IPS-18a (cell line): Measurements from ENCODE around the gene APOL3.
"Not testable (repeated sequence)": the region's sequence is repeated elsewhere in the genome, so short reads cannot be mapped to it uniquely, and the experiment has no call there.

Source experiments
- H3K27ac ChIP-seq: one replicate; pipeline ENCODE4 v1.5.1; 2013; ENCODE audit warnings: low read length
- H3K27me3 ChIP-seq: one replicate; pipeline ENCODE4 v1.6.1; 2013; ENCODE audit warnings: mild to moderate bottlenecking, low read length; ENCODE audit not compliant: control insufficient read depth, insufficient read depth
- H3K36me3 ChIP-seq: one replicate; pipeline ENCODE4 v1.6.1; 2013; ENCODE audit warnings: low read depth, low read length; ENCODE audit not compliant: control insufficient read depth
- H3K4me1 ChIP-seq: one replicate; pipeline ENCODE4 v1.6.1; 2013; ENCODE audit warnings: low read depth, low read length; ENCODE audit not compliant: control insufficient read depth
- H3K4me3 ChIP-seq: one replicate; pipeline ENCODE4 v1.5.1; 2013; ENCODE audit warnings: low read length
- H3K9ac ChIP-seq: one replicate; pipeline ENCODE4 v1.6.1; 2013; ENCODE audit warnings: mild to moderate bottlenecking, low read length, moderate library complexity
- H3K9me3 ChIP-seq: one replicate; pipeline ENCODE4 v1.6.1; 2013; ENCODE audit warnings: low read depth, low read length; ENCODE audit not compliant: control insufficient read depth

The APOL3 gene

DNA sequence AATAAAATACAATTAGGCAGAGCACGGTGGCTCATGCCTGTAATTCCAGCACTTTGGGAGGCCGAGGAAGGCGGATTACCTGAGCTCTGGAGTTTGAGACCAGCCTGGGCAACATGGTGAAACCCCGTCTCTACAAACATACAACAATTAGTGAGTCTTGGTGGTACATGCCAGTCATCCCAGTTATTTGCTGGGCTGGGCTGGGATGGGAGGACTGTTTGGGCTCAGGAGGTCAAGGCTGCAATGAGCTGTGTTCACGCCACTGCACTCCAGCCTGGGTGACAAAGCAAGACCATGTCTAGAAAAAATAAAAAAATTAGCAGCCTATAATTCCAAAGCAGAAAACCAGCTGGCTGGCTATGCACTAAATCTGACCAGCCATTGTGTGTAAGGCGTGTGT, 35.1 kb downstream of the APOL3 start:
- H3K27ac ChIP-seq: no peak overlapping the region
- H3K9me3 ChIP-seq: no peaks in the 10 kb centered on the region
- H3K36me3 ChIP-seq: no peaks in the 10 kb centered on the region
- peaks cover 2% of the 10 kb centered on the region for H3K4me1 ChIP-seq
- peaks cover 9% of the 10 kb centered on the region for H3K27me3 ChIP-seq
- no peak overlapping the region for H3K9ac ChIP-seq
- no peak overlapping the region for H3K4me3 ChIP-seq

DNA sequence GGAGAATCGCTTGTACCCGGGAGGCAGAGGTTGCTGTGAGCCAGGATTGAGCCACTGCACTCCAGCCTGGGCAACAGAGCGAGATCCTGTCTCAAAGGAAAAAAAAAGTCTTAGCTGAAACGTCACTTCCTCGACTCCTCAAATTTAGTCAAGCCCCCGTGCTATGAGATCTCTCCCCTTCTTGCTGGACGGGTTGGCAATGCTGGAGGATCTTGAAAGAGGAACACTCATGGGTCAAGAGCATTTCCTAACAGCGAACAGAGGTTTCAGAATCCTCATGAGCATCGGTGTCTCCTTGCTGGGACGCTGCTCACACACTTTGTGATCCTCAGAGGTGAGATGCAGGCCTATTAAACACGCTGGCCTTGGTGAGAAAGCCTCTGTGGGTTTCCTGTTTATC, 35.9 kb downstream of the APOL3 start:
- no peak overlapping the region for H3K9ac ChIP-seq
- no peak overlapping the region for H3K4me3 ChIP-seq
- peaks cover 9% of the 10 kb centered on the region for H3K27me3 ChIP-seq
- H3K9me3 ChIP-seq: no peaks in the 10 kb centered on the region
- peaks cover 2% of the 10 kb centered on the region for H3K4me1 ChIP-seq
- no peaks in the 10 kb centered on the region for H3K36me3 ChIP-seq
- H3K27ac ChIP-seq: no peak overlapping the region

- peaks cover 9% of the 10 kb centered on the region for H3K27me3 ChIP-seq
- H3K27ac ChIP-seq: no peak overlapping the region
- H3K36me3 ChIP-seq: no peaks in the 10 kb centered on the region
- H3K9me3 ChIP-seq: no peaks in the 10 kb centered on the region
- no peak overlapping the region for H3K9ac ChIP-seq
- H3K4me3 ChIP-seq: no peak overlapping the region
- H3K4me1 ChIP-seq: no peaks in the 10 kb centered on the region
Measured at GRCh38 chr22:36123673-36124630, 36.6 kb downstream of the APOL3 start.

- H3K27me3 ChIP-seq, H3K36me3 ChIP-seq: not testable (repeated sequence)
Measured at GRCh38 chr22:36120621-36121351, 39.8 kb downstream of the APOL3 start.

DNA sequence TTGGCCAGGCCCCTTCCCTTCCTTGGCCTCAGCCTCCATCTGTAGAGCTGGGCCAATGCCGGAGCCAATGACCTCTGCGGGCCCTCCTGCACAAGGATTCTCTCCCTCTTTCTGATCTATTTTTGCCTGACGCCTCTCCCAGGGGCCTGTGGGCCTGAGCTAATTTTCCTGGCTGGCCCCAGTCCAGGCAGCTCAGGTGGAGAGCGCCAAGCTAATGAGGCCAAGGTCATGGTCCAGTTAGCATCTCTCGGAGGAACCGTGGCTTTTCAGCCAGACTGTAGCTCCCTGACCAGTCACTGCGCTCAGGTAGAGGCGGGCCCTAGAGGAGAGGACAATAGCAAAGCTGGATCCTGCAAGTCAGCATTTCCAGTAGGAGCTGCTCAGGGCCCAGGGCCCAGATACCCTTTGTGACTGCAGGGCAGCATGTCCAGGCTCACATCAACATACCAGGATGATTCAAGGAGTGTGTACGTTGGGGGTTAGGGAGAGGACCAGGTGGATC, 43.5 kb downstream of the APOL3 start:
- H3K27ac ChIP-seq: no peak overlapping the region
- no peak overlapping the region for H3K9ac ChIP-seq
- no peaks in the 10 kb centered on the region for H3K36me3 ChIP-seq
- no peaks in the 10 kb centered on the region for H3K27me3 ChIP-seq
- H3K4me3 ChIP-seq: no peak overlapping the region
- H3K9me3 ChIP-seq: no peaks in the 10 kb centered on the region
- no peaks in the 10 kb centered on the region for H3K4me1 ChIP-seq

More at GRCh38 chr22:36120621-36121351, 39.8 kb downstream of the APOL3 start:
- not testable (repeated sequence) for H3K9me3 ChIP-seq, H3K27ac ChIP-seq, H3K4me1 ChIP-seq, H3K9ac ChIP-seq, H3K4me3 ChIP-seq

DNA sequence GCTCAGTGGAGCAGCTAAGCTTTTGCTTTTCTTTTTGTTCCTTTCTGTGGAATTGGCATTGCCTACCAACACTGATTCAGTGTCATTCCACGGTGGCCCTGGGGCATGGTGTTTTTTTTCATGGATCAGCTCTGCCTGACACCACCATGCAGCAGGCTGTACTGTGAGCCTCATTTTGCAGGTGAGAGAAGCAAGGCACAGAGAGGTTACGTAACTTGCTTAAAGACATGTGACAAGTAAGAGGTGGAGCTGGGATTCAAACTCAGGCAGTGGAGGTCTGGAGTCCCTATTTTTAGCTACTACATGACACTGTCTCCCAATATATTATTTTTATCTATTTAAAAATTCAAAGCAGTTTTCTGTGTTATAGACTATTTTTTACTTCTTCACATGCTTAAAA, 44.4 kb downstream of the APOL3 start:
- H3K9me3 ChIP-seq: no peaks in the 10 kb centered on the region
- H3K4me3 ChIP-seq: no peak overlapping the region
- no peaks in the 10 kb centered on the region for H3K36me3 ChIP-seq
- H3K4me1 ChIP-seq: no peaks in the 10 kb centered on the region
- no peak overlapping the region for H3K27ac ChIP-seq
- no peak overlapping the region for H3K9ac ChIP-seq
- H3K27me3 ChIP-seq: no peaks in the 10 kb centered on the region

DNA sequence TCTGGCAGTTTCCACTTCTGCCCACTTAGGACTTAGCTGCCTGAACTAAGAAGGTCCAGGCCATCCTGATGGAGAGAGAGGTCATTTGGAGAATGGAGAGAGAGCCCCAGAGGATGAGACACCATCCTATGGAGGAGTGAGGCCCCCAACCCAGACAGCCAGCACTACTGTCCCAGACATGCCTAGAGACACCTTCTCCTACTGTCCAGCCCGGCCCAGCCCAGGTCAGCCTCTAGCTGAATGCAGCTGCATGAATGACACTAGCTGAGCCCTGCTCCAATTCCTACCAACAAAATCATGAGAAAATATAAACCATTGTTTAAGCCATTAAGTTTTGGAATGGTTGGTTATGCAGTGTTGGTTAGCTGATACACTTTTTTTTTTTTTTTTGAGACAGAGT, 47.4 kb downstream of the APOL3 start:
- Histone ChIP-seq H3K36me3 (no peaks in the 10 kb centered on the region), H3K27ac (no peak overlapping the region), H3K4me3 (no peak overlapping the region), H3K27me3 (no peaks in the 10 kb centered on the region), H3K9me3 (no peaks in the 10 kb centered on the region), H3K4me1 (peaks cover 6% of the 10 kb centered on the region), H3K9ac (no peak overlapping the region)

DNA sequence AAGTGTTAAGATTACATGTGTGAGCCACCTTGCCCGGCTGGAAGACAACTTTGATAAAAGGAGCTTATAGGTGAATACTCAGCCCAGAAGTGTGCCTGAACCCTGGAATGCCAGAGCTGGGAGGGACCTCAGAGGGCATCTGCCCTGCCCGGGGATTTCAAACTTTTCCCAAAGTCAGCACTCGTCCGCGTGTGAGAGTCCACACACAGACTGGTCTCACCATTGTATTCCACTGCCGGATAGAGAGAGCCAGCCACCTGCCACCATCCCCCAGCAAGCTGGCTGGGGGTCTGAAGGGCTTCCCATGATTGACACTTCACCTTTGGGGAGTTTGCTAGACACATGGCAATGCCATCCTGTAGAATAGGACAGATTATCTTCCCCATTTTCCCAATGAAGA, 49.2 kb downstream of the APOL3 start:
- Histone ChIP-seq H3K9ac (no peak overlapping the region), H3K27ac (no peak overlapping the region), H3K9me3 (no peaks in the 10 kb centered on the region), H3K4me3 (no peak overlapping the region), H3K4me1 (peaks cover 6% of the 10 kb centered on the region), H3K36me3 (no peaks in the 10 kb centered on the region), H3K27me3 (no peaks in the 10 kb centered on the region)

DNA sequence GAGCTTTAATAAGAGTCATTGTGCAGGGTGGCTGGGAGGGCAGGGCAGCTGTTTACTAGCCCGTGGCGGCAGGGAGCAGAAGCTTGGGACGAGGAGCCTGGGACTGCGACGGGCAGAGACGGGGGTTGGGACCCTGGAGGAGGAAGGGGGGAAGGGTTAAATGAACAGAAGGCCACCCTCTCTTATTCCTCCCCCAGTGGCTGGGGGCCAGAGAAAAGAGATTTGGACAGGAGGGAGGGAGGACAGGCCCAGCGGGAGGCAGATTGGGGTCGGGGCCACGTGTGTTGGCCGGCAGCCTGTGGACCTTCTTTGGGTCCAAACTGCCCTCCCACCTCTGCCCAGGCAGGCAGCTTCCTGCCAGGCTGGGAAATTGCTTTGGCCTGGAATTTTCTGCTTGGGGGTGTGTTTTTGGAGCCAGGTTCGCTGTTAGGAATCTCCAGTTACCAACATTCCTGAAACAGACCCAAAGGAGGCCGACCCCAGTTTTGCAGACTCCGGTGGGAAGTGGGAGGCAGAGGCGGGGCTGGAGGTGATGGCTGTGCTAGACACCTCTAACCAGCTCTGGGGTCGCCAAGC, 50.2 kb downstream of the APOL3 start:
- Histone ChIP-seq H3K27me3 (no peaks in the 10 kb centered on the region), H3K9ac (no peak overlapping the region), H3K4me3 (no peak overlapping the region), H3K27ac (no peak overlapping the region), H3K9me3 (no peaks in the 10 kb centered on the region), H3K4me1 (peaks cover 6% of the 10 kb centered on the region), H3K36me3 (no peaks in the 10 kb centered on the region)

- Histone ChIP-seq H3K36me3 (no peaks in the 10 kb centered on the region), H3K9me3 (no peaks in the 10 kb centered on the region), H3K27me3 (no peaks in the 10 kb centered on the region), H3K4me1 (peaks cover 6% of the 10 kb centered on the region), H3K4me3 (no peak overlapping the region), H3K27ac (no peak overlapping the region), H3K9ac (no peak overlapping the region)
Measured at GRCh38 chr22:36107436-36107835, 53.1 kb downstream of the APOL3 start.

DNA sequence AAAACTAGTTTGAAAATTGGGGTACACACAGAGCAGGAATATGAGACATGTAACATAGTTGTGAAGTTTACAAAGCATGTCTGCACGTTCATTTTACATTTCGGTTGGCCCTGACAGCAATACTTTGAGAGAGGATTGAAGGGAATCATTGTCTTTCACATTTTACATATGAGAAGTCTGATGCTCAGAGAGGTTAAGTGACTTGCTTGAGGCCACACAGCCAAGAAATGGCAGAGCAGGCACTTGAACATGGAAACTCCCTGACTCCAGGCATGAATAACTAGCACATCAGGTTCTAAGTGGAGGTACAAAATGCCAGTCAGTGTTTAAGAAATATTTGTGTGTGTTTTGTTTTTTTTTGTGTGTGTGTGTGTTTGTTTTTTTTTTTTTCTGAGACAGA, 53.6 kb downstream of the APOL3 start:
- Histone ChIP-seq H3K9ac (no peak overlapping the region), H3K4me3 (no peak overlapping the region), H3K9me3 (no peaks in the 10 kb centered on the region), H3K27me3 (no peaks in the 10 kb centered on the region), H3K36me3 (no peaks in the 10 kb centered on the region), H3K4me1 (peaks cover 6% of the 10 kb centered on the region), H3K27ac (no peak overlapping the region)
